Skeletal muscle tissue (tissue), 4 donors: ENCODE data around the gene NHLH1. TPM values are rescaled to one million over a fixed set of nuclear protein-coding genes. Genes with fewer than 3 reads are reported as not detected.

Experiments used
- H3K27ac ChIP-seq: one replicate; pipeline ENCODE4 v1.7.0; 2013; ENCODE audit warnings: mild to moderate bottlenecking, low read depth, low read length, inconsistent platforms
- H3K27me3 ChIP-seq, 3 donors: one replicate each; pipeline ENCODE4 v1.7.0; 2013; ENCODE audit warnings: low read length in 3 of 3; ENCODE audit not compliant: control insufficient read depth in 3 of 3, insufficient read depth in 3 of 3
- H3K36me3 ChIP-seq, 3 donors: one replicate each; pipeline ENCODE4 v1.7.0; 2013; ENCODE audit warnings: low read length in 3 of 3; ENCODE audit not compliant: control insufficient read depth in 3 of 3, insufficient read depth in 3 of 3
- H3K4me1 ChIP-seq, 3 donors: one replicate each; pipeline ENCODE4 v1.7.0; 2013; ENCODE audit warnings: low read length in 3 of 3, mild to moderate bottlenecking in 3 of 3; ENCODE audit not compliant: control insufficient read depth in 3 of 3, insufficient read depth in 3 of 3
- H3K4me3 ChIP-seq, 3 donors: one replicate each; pipeline ENCODE4 v1.7.0; 2013; ENCODE audit warnings: low read length in 3 of 3
- H3K9ac ChIP-seq, 3 donors: one replicate each; pipeline ENCODE4 v1.7.0; 2013; ENCODE audit warnings: low read length in 3 of 3, mild to moderate bottlenecking in 3 of 3, moderate library complexity in 2 of 3, low read depth in 1 of 3
- H3K9me3 ChIP-seq, 3 donors: one replicate each; pipeline ENCODE4 v1.7.0; 2013; ENCODE audit warnings: low read length in 3 of 3; ENCODE audit not compliant: control insufficient read depth in 3 of 3
- total RNA-seq: library from RNA; depleted of rRNA; stranded (reverse); fragments of >200 nt; gene quantifications from one replicate; pipeline ENCODE4 v1.2.3, GENCODE V29; 2014
- donor health status: Osteomylitis.

Gene NHLH1
- total RNA-seq, 1 donor from 2014 or later = not detected

DNA sequence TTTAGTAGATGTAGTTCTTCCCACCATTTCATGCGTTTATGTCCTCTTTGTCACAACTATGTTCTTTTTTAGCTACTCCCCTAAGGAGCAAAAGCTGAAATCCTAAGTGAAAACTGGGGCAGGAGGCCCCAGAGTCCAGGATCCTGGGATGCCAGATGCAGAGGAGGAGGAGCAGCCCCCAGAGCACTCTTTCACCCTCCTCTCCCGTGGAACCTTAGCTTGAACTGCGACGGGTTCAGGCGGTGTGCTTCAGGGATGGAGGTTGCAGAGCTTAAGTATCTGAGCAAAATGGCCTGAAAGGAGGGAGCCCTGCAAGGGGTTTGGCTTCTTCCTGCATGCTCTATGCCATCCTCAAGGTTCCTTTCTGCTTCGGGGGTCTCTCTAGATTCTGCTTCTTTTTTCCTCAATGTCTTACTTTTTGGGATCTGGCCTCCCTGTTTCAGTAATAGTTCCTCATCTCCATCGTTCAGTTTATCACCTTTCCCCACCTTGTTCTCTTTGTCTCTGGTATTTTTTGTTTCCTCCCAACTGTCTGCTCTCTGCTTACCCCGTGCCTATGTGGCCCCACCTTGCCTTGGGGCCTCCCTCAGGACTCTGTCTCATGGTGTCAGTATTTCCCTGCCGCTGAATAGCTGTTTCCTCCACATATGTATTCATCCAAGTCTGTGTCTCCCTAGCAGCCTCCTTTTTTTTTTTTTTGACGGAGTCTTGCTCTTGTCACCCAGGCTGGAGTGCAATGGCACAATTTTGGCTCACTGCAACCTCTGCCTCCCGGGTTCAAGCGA, 2.7 kb upstream of the NHLH1 start:
- H3K4me3 ChIP-seq = no peak overlapping the region
- peaks cover 6 to 9% (median 8%) of the 10 kb centered on the region in 3 donors for H3K4me1 ChIP-seq

DNA sequence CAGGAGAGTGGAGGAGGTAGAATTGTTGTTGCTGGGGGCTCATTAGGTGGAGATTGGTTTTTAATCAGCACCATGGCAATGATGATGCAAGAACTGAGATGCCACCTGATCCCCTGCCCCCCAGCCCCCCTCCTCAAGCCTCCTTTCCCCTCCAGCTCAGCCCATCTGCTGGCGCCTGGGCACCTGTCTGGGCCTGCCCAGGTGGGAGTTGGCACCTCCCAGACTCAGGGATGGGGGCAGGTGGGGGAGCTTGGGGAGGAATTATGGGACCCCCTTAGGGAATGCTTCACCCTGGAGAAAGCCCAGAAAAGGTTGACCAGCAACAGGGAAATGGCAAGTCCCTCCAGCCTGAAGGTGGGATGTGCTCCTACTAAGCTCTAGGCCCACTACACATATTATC, 1.5 kb upstream of the NHLH1 start:
- Histone ChIP-seq H3K9ac (no peak overlapping the region), H3K9me3 (no peaks in the 10 kb centered on the region), H3K27ac (no peak overlapping the region), H3K27me3 (peaks cover 0 to 3% (median 2%) of the 10 kb centered on the region in 3 donors), H3K4me3 (no peak overlapping the region), H3K4me1 (peaks cover 0 to 4% (median 1%) of the 10 kb centered on the region in 3 donors), H3K36me3 (peaks cover 0 to 5% (median 2%) of the 10 kb centered on the region in 3 donors)

More for the DNA sequence above, 2.7 kb upstream of the NHLH1 start:
- H3K9me3 ChIP-seq = no peaks in the 10 kb centered on the region
- H3K27me3 ChIP-seq = peaks cover 0 to 3% (median 2%) of the 10 kb centered on the region in 3 donors
- H3K9ac ChIP-seq = no peak overlapping the region
- H3K27ac ChIP-seq = no peak overlapping the region
- H3K36me3 ChIP-seq = peaks cover 3 to 12% (median 6%) of the 10 kb centered on the region in 3 donors

DNA sequence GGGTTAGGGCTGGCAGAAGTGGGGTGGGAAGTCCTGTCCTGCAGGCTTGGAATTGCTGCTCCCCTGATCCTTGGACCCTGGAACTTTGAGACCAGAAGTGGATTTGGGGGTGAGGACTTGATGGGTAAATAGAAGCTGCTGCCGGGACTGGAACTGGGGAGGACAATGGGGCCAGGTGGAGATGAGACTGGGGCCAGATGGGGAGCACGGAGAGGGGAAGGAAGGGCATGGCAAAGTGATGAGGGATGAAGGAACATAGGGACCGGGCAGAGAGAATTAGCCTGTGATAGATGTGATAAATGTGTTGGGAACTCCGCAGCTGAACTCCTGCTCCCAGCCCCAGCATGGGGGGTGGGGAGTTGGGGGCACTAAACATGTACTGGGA, 637 bp downstream of the NHLH1 start:
- no peak overlapping the region for H3K27ac ChIP-seq
- no peaks in the 10 kb centered on the region for H3K9me3 ChIP-seq
- peaks cover 0 to 3% (median 2%) of the 10 kb centered on the region in 3 donors for H3K27me3 ChIP-seq
- no peak overlapping the region for H3K4me3 ChIP-seq
- H3K36me3 ChIP-seq = no peaks in the 10 kb centered on the region
- no peaks in the 10 kb centered on the region for H3K4me1 ChIP-seq
- H3K9ac ChIP-seq = no peak overlapping the region

DNA sequence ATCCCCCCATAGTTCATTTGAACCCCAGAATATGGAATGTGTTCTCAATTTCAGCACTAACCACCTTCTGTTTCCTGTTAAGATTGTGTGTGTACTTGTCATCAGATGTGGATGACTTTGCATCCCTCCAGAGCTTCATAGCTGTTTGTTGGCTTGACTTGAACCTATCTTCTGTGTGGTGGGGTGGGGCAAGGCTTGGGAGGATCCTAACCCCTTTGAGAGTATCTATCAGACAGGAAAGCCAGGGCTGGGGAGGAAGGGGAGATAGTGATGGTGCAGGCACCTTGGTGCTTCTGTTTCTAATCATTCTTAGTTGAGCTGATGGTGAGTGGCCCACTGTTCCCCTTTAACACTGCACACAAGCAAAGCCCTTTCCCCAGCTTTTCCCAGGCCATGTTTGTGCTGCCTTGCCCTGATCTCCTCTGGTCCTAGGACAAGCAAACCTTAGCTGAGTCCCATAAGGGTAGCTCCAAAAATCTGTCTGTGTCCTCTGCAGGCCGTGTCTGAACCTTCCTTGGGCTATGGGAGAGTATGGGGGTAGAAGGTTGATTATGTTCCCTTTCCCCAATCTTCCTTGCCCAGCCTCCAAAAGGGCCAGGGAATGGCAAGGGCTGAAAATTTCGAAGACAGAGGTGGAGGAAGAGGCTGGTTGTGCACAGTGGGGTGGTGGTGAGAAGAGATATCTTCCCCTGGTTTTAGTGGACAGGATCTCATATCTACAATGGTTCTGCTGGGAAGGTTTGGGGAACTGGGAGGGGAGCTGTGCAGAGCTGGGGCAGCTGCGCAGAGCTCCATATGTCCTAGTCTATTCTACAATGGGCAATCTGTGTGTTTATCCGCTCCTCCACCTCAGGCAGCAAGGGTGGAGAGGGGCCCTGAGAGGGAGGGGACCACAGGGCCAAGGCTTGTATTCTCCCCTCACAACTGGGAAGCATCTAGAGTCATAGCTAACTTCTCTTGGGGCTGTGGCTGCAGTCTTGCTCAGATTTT, 1.4 kb downstream of the NHLH1 start:
- Histone ChIP-seq H3K9me3 (no peaks in the 10 kb centered on the region), H3K27ac (no peak overlapping the region), H3K9ac (no peak overlapping the region), H3K4me1 (no peaks in the 10 kb centered on the region), H3K4me3 (no peak overlapping the region), H3K36me3 (no peaks in the 10 kb centered on the region), H3K27me3 (peaks cover 0 to 3% (median 2%) of the 10 kb centered on the region in 3 donors)

DNA sequence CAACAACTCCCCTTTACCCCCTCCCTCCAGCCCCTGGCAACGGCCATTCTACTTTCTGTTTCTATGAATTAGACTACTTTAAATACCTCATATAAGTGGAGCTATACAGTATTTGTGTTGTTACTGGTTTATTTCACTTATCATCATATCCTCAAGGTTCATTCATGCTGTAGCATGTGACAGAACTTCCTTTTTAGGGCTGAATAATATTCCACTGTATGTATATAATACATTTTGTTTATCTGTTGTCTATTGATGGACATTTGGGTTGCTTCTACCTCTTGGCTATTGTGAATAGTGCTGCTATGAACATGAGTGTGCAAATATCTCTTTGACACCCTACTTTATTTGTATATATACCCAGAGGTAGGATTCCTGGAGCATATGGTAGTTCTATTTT, 2.2 kb downstream of the NHLH1 start:
- H3K27ac ChIP-seq = no peak overlapping the region
- peaks cover 0 to 3% (median 2%) of the 10 kb centered on the region in 3 donors for H3K27me3 ChIP-seq
- no peak overlapping the region for H3K4me3 ChIP-seq
- H3K9me3 ChIP-seq = no peaks in the 10 kb centered on the region
- H3K4me1 ChIP-seq = no peaks in the 10 kb centered on the region
- no peak overlapping the region for H3K9ac ChIP-seq
- no peaks in the 10 kb centered on the region for H3K36me3 ChIP-seq

DNA sequence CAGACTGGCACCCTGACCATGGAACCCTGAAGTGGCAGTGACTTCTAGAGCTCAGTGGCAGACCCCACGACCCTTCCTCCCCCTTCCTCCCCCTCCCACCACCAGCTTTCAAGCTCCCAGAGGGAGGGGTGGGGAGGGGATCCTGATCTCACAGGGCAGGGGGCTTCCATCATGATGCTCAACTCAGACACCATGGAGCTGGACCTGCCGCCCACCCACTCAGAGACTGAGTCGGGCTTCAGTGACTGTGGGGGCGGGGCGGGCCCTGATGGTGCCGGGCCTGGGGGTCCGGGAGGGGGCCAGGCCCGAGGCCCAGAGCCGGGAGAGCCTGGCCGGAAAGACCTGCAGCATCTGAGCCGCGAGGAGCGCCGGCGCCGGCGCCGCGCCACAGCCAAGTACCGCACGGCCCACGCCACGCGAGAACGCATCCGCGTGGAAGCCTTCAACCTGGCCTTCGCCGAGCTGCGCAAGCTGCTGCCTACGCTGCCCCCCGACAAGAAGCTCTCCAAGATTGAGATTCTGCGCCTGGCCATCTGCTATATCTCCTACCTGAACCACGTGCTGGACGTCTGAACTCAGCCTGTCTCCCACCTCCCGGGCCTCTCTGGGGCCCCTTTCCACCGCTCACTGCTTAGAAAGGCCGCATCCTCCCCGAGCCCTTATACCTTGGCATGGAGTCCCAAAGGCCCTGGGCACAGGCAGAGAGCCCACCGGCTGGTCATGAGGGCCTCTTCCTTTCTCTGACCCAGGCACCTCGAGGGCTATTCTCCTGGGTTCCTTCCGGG, 3.9 kb downstream of the NHLH1 start:
- Histone ChIP-seq H3K27ac (no peak overlapping the region), H3K27me3 (peaks cover 0 to 3% (median 2%) of the 10 kb centered on the region in 3 donors), H3K9me3 (no peaks in the 10 kb centered on the region)

DNA sequence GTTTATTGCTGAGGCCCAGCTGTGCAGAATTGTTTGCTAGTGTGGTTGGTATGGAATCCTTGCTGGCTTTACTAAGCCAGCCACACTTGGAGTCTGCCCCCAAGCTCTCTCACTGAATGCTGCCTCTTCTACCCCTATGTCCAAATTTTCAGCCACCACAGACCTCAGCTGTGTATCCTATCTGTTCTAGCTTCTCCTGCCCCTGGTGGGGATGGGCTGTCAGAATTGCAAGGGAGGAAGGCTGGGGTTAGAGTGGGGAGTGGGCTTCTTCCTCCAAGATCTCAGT, 4.4 kb downstream of the NHLH1 start:
- H3K9me3 ChIP-seq = no peaks in the 10 kb centered on the region
- H3K4me1 ChIP-seq = peaks cover 7 to 16% (median 12%) of the 10 kb centered on the region in 3 donors
- H3K27me3 ChIP-seq = peaks cover 0 to 3% (median 2%) of the 10 kb centered on the region in 3 donors
- H3K4me3 ChIP-seq = no peak overlapping the region
- no peaks in the 10 kb centered on the region for H3K36me3 ChIP-seq
- no peak overlapping the region for H3K27ac ChIP-seq
- no peak overlapping the region for H3K9ac ChIP-seq

More for the DNA sequence above, 3.9 kb downstream of the NHLH1 start:
- Histone ChIP-seq H3K4me1 (peaks cover 2 to 11% (median 7%) of the 10 kb centered on the region in 3 donors), H3K36me3 (no peaks in the 10 kb centered on the region), H3K9ac (no peak overlapping the region), H3K4me3 (no peak overlapping the region)

DNA sequence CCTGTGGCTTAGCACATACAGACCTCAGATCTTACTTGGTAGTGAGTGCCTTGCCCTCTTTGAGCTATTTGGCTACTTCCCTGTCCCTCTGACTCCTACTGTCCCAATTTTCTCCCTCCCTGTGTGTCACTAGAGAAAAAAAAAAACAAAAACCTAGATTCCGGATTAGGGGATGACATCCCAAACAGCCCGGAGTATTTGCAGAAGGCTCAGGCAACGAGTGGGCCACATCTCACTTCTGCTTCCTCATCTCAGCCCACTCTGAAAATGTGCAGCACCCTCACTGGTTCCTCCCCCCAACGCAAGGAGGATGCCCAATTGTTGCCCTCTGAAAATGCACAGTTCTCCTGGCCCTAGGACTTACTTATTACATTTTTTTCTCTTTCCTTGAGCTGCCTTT, 4.9 kb downstream of the NHLH1 start:
- H3K9me3 ChIP-seq = no peaks in the 10 kb centered on the region
- H3K9ac ChIP-seq = no peak overlapping the region
- H3K4me1 ChIP-seq = peaks cover 11 to 18% (median 15%) of the 10 kb centered on the region in 3 donors
- peaks cover 0 to 3% (median 2%) of the 10 kb centered on the region in 3 donors for H3K27me3 ChIP-seq
- no peak overlapping the region for H3K4me3 ChIP-seq
- no peak overlapping the region for H3K27ac ChIP-seq
- H3K36me3 ChIP-seq = no peaks in the 10 kb centered on the region

DNA sequence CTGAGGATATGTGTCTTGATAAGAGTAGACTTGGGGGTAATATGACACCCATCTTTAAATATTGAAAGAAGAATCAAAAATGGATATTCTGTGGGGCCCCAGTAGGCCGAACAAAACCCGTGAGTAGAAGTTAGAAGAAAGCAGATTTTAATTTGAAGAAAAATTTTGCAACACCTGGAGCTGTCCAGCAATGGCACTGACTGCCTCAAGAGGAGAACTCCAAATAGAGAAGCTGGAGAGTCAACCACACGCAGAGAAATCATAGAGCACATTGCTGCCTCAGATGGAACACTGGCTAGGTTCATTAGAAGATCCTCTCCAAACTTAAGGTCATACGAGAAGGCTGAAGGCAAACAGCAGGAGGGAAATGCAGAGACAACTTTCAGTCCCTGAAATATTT, 6.8 kb downstream of the NHLH1 start:
- H3K36me3 ChIP-seq = no peaks in the 10 kb centered on the region
- H3K4me3 ChIP-seq = no peak overlapping the region
- H3K4me1 ChIP-seq = peaks cover 11 to 18% (median 15%) of the 10 kb centered on the region in 3 donors
- no peaks in the 10 kb centered on the region for H3K27me3 ChIP-seq
- H3K9ac ChIP-seq = no peak overlapping the region
- H3K9me3 ChIP-seq = no peaks in the 10 kb centered on the region
- no peak overlapping the region for H3K27ac ChIP-seq
